ENCODE measurements around the gene EIF3B. TPM values are rescaled to one million over a fixed set of nuclear protein-coding genes. Genes with fewer than 3 reads are reported as not detected.
A peak's percentile ranks its signal among the peaks of the same experiment; 100 is the strongest.

Gene EIF3B
- total and polyA plus RNA-seq, 9 of the 15 experiments (the other 6 are each of a cell fraction or from before 2014, with no cell fraction given), result 25.9 to 494 (median 357) TPM

DNA sequence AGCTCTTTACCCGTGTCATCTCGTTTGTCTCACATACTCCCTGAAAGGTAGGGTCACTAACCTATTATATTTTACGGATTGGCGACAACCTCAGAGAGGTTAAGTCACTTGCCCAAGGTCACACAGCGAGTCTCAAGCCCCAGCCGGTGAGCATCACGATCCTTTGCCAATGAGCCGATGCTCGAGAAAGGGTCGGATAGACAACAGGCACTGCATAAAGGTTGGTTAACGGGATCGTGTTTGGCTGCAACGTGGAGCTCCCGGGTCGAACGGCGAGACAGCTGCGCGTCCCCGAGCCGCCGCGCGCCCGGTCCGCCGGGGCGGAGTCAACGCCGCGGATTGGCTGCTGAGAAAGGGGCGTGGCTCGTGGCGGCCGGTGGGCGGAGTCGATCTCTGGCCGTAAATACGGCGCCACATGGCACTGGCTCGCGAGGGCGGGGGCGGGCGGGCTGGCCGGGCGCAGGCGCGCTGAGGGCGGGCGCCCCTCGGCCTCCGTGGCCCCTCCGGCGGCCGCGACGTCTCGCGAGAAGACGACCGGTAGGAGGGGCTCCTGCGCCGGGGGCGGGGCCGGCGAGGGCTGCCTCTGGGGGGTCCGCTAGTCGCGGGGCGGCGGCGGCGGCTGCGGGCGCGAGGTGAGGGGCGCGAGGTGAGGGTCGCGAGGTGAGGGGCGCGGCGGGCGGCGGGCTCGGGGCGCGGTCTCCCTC lies 48.5 kb downstream of the EIF3B start, which contains the start of gene CHST12 (continued):
- TF ChIP-seq CHD2 (IDR thresholded peaks at IDR 0.05; ENCODE audit: low read depth, low read length) (peak; percentile 89), TRIM28 (IDR thresholded peaks at IDR 0.05) (peak; percentile 39; the same call in 1 of the 2 replicates), KDM5B (IDR thresholded peaks at IDR 0.05; ENCODE audit: insufficient replicate concordance, low read depth, low read length) (peak; percentile 80), RUNX1 (IDR thresholded peaks at IDR 0.05; ENCODE audit: low read depth) (no peak), PHTF2 (CRISPR knock-in tag; IDR thresholded peaks at IDR 0.05) (peak; percentile 19; the same call in 1 of the 2 replicates), CTBP1 (IDR thresholded peaks at IDR 0.05; ENCODE audit: borderline replicate concordance) (peak; percentile 68; the same call in 1 of the 2 replicates), ETS2 (tag; IDR thresholded peaks at IDR 0.05; ENCODE audit: borderline replicate concordance, poor library complexity, severe bottlenecking) (no peak), PHF8 (IDR thresholded peaks at IDR 0.05; ENCODE audit: borderline replicate concordance, low read length) (peak; percentile 75; the same call in 1 of the 2 replicates), HLTF (IDR thresholded peaks at IDR 0.05) (no peak), HNRNPK (IDR thresholded peaks at IDR 0.05; ENCODE audit: low read depth, low read length, poor library complexity, severe bottlenecking) (no peak), TAF1 (IDR thresholded peaks at IDR 0.05; ENCODE audit: control insufficient read depth, extremely low read depth, insufficient read depth, low read length, severe bottlenecking) (peak; percentile 45), FOXJ2 (tag; IDR thresholded peaks at IDR 0.05) (0 out of 2 replicates have a peak, but pooled peaks have one; percentile 50), LARP7 (IDR thresholded peaks at IDR 0.05) (peak; percentile 86; the same call in 1 of the 2 replicates), ZNF668 (CRISPR knock-in tag; IDR thresholded peaks at IDR 0.05) (0 out of 2 replicates have a peak, but pooled peaks have one; percentile 70), BRD9 (IDR thresholded peaks at IDR 0.05; ENCODE audit: low read depth, partially characterized antibody) (peak; percentile 98), EGR1 (conservative IDR thresholded peaks at IDR 0.05) (peak; percentile 51; the same call in 1 of the 2 replicates), MTA3 (IDR thresholded peaks at IDR 0.05; ENCODE audit: borderline replicate concordance) (peak; percentile 52; the same call in 1 of the 2 replicates), RHOXF2B (CRISPR knock-in tag; conservative IDR thresholded peaks at IDR 0.05) (no peak), PHF21A (IDR thresholded peaks at IDR 0.05; ENCODE audit: borderline replicate concordance, low read depth) (no peak), SP1 (CRISPR knock-in tag; IDR thresholded peaks at IDR 0.05) (peak; percentile 88), FOXM1 (IDR thresholded peaks at IDR 0.05; ENCODE audit: low read depth) (no peak), FOXM1 (CRISPR knock-in tag; IDR thresholded peaks at IDR 0.05; ENCODE audit: low read depth) (0 out of 2 replicates have a peak, but pooled peaks have one; percentile 66), MEIS2 (IDR thresholded peaks at IDR 0.05; ENCODE audit: partially characterized antibody) (peak; percentile 44), EZH2 (IDR thresholded peaks at IDR 0.05; ENCODE audit: borderline replicate concordance, low read depth, low read length) (no peak)
- TF ChIP-seq, protein P1, sequence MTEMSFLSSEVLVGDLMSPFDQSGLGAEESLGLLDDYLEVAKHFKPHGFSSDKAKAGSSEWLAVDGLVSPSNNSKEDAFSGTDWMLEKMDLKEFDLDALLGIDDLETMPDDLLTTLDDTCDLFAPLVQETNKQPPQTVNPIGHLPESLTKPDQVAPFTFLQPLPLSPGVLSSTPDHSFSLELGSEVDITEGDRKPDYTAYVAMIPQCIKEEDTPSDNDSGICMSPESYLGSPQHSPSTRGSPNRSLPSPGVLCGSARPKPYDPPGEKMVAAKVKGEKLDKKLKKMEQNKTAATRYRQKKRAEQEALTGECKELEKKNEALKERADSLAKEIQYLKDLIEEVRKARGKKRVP (CRISPR knock-in tag; IDR thresholded peaks at IDR 0.05), result no peak
- TF ChIP-seq, protein P2, sequence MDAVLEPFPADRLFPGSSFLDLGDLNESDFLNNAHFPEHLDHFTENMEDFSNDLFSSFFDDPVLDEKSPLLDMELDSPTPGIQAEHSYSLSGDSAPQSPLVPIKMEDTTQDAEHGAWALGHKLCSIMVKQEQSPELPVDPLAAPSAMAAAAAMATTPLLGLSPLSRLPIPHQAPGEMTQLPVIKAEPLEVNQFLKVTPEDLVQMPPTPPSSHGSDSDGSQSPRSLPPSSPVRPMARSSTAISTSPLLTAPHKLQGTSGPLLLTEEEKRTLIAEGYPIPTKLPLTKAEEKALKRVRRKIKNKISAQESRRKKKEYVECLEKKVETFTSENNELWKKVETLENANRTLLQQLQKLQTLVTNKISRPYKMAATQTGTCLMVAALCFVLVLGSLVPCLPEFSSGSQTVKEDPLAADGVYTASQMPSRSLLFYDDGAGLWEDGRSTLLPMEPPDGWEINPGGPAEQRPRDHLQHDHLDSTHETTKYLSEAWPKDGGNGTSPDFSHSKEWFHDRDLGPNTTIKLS (IDR thresholded peaks at IDR 0.05; ENCODE audit: borderline replicate concordance, low read depth), result peak; percentile 73

Measured in K562 (cell line).